HG03196 (cell line): ENCODE measurements around the gene PBRM1.

ENCODE experiments used
- ATAC-seq: cut with Tn5 transposase; IDR thresholded peaks from one replicate; pipeline ENCODE4 v1.9.1; 2021; ENCODE audit not compliant: unreplicated experiment

The PBRM1 gene

DNA sequence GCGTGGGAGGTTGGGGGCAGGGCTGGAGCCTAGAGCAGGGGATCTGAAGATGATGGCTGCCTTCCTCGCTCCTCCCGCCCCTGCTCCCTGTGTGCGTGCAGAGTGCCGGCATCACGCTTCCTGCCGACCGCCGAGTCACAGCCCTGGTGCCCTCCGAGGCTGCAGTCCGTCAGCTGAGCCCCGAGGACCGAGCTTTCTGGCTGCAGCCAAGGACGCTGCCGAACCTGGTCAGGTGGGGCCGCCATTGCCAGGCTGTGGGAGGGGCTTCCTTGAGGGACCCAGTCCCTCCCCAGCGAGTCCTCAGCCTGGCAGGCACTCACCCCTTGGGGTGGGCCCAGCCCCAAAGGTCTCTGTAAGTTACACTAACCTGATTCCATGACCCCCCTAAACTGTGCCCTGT is 173.0 kb downstream of the PBRM1 start:
- ATAC-seq = no peak

DNA sequence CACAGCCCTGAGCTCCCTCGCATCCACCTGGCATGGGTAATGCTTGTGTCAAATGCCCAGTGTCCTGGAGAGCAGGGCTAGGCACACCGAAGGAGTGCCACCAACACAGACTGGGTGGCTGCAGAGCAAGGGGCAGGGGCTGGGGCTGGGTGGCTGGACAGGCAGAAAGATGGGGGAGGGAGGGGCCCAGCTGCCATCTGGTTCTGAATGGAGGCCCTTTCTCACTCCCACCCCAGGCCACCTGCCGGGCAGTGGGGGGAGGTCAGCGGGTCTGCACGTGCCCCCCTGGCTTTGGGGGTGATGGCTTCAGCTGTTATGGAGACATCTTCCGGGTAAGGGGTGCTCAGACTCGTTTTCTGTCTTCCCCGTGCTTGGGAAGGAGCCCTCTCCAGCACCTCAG is 173.6 kb downstream of the PBRM1 start:
- ATAC-seq = no peak

DNA sequence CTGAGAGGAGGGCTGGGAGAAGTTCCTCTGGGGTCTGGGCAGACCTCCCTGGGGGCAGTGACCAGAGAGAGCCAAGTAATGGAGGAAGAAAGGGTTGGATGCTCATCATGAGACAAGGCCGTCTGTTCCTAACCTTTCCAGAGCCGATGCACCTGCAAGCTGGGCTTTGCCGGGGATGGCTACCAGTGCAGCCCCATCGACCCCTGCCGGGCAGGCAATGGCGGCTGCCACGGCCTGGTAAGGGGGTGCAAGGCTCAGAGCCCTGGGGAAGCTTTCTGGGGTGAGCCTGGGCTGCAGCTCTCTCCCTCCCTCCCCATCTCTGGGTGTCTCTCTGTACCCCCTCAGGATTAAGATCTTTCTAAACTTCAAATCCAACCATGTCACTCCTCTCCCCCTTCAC is 174.2 kb downstream of the PBRM1 start:
- no peak for ATAC-seq

DNA sequence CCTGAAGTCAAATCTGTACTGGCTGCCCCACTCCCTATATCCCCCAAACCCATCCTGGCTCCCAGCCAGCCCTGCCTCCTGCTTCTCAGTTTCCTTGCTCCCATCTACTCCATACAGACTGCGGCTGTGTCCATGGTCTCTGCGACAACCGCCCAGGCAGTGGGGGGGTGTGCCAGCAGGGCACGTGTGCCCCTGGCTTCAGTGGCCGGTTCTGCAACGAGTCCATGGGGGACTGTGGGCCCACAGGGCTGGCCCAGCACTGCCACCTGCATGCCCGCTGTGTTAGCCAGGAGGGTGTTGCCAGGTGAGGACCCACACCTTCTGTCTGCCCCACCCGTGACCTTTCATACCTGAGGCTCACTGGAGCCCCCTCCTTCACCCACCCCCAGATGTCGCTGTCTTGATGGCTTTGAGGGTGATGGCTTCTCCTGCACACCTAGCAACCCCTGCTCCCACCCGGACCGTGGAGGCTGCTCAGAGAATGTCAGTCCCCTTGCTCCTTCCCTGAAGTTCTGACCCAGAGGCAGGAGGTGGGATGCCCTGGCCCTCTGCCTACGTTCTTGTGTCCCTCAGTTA is 175.9 kb downstream of the PBRM1 start:
- ATAC-seq = no peak

DNA sequence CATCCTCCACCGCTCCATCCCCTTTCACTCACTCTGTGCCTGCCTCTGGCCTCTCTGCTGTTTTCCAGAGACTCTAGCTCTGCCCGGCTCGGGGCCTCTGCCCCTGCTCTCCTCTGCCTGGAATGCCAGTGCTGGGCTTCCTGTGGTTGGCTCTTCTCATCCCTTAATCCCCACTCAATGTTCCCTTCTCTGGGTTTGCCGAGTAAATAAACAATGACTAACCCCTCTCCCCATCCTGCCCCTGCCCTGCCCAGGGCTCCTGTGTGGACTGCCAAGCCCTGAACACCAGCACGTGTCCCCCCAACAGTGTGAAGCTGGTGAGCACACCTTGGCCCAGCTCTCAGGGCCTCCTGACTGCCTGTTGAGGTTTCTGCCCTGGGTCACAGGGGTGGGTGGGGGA is 178.4 kb downstream of the PBRM1 start:
- no peak for ATAC-seq

DNA sequence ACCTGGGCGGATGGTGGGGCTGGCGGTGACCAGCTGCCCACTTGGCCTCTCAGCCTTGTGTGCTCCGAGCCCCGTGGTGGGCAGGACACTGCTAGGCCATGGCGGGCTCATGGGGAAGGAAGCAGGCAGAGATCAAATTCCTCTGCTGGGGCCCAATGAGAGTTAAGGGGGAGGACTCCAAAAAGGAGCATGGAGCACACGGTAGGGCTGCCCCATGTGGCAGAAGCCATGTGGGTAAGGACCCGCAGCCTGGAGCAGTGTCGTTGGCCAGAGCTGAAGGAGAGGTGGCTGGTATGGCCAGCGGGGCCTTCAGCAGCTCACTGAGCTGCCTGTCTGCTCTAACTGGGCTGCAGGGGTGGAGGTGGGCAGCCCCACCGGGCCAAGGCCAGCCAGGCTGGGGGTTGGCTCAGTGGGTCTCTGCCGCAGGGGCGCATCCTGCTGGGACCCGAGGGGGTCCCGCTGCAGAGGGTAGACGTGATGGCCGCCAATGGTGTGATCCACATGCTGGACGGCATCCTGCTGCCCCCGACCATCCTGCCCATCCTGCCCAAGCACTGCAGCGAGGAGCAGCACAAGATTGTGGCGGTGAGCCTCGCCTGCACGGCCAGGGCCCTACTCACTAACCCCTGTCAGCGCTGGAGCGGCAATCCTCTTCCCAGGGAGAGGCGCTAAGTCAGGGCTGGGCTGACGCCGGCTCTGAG is 179.3 kb downstream of the PBRM1 start:
- no peak for ATAC-seq

DNA sequence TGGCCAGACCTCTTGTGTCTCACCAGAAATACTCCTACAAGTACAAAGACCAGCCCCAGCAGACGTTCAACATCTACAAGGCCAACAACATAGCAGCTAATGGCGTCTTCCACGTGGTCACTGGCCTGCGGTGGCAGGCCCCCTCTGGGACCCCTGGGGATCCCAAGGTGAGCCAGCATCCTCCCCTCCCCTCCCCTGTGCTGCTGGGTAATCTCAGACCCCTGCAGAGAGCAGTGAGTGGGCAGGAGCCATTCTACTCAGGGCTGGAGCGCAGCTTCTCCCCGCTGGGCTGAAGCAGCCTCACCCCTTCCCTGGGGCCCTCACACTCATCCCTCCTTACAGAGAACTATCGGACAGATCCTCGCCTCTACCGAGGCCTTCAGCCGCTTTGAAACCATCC is 180.7 kb downstream of the PBRM1 start:
- no peak for ATAC-seq

DNA sequence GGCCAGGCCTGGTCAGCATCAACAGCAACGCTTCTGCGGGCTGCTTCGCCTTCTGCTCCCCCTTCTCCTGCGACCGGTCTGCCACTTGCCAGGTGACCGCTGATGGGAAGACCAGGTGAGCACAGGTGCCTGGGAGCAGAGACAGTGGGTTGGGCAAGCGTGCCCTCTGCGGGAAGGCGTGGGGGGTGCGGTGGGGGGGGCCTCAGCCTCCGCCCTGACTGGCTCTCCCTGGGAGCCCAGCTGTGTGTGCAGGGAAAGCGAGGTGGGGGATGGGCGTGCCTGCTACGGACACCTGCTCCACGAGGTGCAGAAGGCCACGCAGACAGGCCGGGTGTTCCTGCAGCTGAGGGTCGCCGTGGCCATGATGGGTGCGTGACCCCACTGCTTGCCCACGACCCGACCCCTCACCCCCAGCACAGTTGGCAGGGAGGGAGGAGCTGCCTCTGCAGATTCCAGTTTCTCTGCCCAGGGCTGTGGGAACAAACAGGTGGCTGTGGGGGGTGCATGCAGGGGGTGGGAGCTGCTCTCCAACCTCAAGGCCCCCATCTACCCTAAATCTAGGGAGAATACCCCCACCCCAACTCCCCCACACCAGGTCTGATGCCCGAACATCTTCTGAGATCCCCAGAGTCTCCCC is 181.8 kb downstream of the PBRM1 start:
- ATAC-seq = no peak

DNA sequence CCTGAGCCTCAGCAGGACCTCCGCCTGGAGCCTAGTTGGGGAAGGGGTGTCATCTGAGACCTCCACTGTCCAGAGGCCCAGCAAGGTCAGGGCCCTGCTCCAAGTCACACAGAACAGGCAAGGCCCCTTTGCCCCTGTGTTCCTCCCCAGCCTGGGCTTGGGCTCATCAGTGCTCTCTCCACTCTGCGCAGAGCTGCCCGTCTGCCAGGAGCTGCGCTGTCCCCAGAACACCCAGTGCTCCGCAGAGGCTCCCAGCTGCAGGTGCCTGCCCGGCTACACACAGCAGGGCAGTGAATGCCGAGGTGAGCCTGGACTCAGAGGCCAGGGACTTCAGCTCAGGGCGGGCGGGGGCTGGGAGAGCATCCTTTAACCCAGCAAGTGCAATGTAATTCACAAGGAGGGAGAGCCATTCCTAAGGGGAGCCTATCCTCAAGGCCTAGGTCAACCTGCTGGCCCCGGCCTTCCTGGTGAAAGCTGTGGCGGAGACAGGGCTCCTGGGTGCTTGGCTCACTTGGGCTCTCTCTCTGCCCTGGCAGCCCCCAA is 182.8 kb downstream of the PBRM1 start:
- no peak for ATAC-seq

DNA sequence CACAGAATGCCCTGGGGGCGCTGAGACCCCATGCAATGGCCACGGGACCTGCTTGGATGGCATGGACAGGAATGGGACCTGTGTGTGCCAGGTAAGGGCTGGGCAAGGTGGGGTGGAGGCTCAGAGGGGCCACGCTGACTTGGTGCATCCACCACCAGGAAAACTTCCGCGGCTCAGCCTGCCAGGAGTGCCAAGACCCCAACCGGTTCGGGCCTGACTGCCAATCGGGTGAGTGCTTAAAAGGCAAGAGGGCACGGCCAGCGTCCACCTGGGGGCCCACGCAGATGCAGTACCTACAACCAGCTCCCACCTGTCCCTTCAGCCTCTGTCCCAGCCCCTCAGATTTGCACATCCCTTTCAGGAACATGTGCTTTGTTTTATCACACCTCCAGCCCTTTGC is 183.7 kb downstream of the PBRM1 start:
- no peak for ATAC-seq

DNA sequence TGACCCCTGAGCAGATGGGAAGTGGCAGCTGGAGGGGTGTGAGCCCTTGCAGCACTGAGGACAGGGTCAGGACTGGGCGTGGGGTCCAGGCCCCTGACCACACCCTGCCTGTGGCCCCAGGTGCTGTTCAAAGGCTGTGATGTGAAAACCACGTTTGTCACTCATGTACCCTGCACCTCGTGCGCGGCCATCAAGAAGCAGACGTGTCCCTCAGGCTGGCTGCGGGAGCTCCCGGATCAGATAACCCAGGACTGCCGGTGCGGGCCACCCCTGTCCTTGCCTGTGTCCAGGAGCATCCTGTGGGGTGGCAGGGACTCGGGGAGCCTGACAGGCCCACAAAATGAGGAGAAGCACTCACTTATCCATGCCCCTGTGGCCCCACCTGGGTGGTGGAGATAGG is 184.7 kb downstream of the PBRM1 start:
- no peak for ATAC-seq

DNA sequence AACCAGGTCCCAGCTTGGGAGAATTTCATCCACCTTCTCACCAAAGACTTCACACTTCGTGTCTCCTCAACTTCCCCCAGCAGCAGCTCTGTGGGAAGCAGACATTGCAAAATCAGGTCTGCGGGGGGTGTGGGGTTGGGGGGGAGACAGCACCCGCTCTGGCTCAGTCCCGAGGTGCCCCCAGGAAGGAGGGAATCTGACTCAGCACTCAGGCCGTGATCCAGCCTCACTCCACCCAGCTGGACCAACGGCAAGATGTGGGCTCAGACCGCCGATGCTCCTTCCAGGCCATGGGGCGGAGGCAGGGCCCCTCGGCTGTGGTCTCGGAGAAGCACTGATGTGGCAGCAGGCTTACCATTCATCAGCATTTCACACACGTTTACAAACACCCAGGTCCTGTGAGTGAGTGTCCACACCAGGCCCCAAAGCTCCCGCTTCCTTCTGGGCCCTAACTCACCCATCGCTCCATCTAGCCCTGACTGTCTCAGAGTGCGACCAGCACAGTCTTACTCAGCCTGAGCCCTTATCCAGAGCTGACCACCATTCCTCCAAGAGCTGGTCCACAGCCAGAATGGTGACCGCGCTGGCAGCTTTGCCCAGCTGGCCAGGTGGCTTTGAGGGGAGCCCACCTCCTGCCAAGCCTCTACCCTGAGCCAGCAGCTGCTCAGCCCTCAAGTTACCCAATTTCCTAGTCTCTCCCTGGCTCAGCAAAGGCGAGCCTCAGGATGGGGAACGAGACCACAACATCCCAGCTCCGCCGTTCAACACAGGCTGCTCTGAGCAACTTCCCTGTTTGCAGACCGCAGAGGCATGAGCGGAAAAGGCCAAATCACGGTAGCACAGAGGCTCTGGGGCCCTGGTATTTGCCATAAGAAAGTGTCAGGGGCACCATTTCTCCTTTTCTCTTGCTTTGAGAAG is 187.3 kb downstream of the PBRM1 start:
- ATAC-seq = no peak

DNA sequence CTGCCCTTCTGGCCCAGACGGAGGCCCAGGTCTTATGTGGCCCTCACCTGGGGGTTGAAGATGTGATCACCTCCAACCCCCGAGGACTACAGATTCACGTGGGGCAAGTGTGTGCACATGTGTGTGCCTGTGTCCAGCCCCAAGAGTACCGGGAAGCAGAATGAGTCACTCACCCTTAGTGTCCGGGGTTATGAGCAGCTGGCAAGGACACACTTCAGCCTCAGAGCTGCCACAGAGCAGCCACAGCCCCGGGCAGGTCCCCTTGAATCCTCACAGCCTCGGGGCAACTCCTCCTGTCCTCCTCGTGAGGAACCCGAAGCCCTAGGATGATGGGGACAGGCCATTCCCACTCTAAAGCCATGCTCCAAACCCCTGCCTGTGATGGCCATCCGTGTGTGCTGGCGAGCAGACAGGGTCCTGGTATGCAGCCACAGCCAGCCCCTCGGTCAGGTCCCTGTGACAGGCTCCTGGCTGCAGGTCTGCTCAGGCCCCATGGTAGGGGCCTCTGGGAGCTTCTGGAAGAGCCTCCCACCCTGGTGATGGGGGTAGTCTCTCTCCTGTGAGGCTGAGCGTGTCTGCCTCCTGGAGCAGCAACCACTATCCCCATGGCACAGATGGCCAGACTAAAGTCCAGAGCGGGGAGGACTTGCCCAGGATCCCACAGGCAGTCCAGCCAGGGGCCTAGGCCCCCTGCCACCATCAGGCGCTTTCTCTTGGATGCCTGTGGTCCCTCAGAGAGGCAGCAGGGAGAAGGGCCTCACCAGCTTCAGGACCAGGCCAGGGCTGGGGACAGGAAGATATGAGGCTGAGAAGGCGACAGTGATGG is 189.7 kb downstream of the PBRM1 start:
- no peak for ATAC-seq
